GM23248 (cell line): Measurements from ENCODE around the gene SAXO2.

Experiments
- EZH2 ChIP-seq: fragments of 200-600 bp; sonication (generic); IDR thresholded peaks from 2 replicates; pipeline ENCODE4 v1.6.1; 2018; ENCODE audit warnings: antibody characterized with exemption, mild to moderate bottlenecking; ENCODE audit not compliant: insufficient read depth, poor library complexity, severe bottlenecking
- EZH2phosphoT487 ChIP-seq: fragments of 200-600 bp; sonication (generic); IDR thresholded peaks from 2 replicates; pipeline ENCODE4 v1.6.1; 2018; ENCODE audit warnings: antibody characterized with exemption, moderate library complexity, mild to moderate bottlenecking, low read depth; ENCODE audit not compliant: insufficient read depth

DNA sequence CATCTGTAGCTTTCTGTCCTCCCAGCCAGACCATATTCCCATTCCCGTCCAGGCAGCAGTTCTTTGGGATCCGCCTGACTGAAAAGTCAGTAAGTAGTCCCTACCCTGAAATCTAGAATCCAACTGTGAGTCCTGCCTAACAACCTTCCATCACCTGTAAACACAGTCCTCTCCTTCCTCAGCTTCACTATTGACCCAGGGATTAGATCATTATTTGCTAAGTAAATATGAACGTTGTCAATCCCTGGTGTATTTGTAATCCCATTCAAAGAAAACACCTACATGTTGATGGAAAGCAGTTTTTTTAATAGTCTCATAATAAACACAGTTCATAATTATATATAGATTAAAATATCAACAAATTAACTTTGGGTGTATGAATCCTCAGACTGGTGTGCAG lies 732 bp downstream of the SAXO2 start:
- TF ChIP-seq EZH2 (no peak), EZH2phosphoT487 (no peak)
